Measurements from ENCODE around the gene ZNF586. TPM values are rescaled to one million over a fixed set of nuclear protein-coding genes. Genes with fewer than 3 reads are reported as not detected.
"Not testable (repeated sequence)": the region's sequence is repeated elsewhere in the genome, so short reads cannot be mapped to it uniquely, and the experiment has no call there.

The ZNF586 gene
- 31.6 TPM for total RNA-seq

DNA sequence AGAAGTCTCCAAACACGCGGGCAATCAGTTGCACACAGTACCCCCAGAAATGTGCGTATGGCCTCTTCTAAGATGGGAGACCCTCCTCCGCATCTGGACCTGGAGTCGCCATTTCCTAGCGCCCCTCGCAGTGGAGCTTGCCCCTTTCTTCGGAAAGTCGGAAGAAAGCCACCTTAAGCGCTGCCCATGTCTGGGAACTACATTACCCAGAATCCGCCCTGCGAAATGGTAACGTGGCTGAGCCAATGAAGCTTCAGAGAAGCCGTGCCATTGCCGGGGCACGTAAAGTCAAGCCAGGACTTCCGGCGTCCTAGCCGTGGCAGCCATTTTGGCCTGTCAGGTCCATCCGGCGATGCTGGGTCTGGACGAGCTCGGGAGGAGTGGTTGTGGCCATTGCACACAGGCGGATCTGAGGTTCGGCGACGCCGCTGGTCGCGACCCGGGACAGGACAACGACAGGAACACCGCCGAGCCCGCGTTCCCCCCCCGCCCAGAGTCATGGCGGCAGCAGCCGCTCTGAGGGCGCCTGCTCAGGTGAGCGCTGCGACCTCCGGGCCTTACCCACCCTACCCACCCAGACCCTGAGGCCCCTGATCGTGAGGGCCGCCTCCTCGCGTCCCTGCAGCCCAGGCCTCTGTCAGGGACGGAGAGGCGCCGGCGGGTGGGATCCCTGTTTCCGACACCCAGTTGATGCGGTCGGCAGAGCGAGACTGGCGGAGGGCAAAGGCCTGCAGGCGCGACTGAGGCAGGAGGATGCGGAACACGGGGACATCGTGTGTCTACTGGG lies at the start of gene ZNF586:
ZNF586 (plus strand) TSS at position 332 of the 787 bp plus-strand sequence; CDS start at position 499, 167 bp downstream.
- DNase-seq (ENCODE audit: low spot score), result peak; percentile 91

DNA sequence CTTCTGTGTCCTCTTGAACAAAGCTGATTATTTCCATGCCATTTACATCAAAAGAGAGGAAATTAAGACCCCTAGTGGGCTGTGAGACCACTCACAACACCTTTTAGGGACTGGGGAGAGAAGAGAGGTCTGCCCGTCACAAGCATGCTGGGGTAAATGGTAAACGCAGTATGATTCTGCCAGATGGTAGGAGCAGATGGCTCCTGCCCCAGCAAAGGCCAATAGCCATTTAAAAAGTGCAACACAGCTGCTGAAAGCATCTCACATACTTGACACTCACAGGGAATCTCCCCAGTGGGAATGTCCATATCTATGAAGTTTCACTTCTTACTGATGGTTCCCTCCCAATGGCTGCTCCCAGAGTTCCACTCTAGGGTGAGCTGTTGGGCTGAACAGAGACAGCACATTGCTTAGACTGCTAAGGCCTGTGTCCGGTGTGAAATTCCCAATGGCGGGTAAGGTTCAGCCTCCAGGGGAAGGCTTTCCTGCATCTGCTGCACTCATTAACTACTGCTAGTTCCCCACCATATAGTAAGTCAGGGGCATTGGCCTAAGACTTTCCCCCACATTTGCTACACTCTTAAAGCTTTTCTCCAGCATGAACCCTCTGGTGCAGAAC lies 49.5 kb upstream of the ZNF586 start:
- DNase-seq (ENCODE audit: low spot score), result peak; percentile 25

DNA sequence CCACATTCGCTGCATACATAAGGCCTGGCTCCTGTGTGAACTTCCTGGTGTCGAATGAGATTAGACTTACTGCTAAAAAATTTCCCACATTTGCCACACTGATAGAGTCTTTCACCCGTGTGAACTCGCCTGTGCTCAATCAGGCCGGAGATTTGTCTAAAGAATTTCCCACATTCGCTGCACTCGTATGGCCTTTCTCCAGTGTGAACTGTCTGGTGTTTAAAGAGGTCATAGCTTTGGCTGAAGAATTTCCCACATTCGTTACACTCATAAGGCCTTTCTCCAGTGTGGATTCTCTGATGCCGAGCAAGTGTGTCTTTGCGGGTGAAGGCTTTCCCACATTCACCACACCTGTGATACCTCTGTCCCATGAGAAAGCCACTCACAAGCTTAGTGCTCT lies 48.6 kb upstream of the ZNF586 start:
- DNase-seq (ENCODE audit: low spot score), result peak; percentile 1

DNA sequence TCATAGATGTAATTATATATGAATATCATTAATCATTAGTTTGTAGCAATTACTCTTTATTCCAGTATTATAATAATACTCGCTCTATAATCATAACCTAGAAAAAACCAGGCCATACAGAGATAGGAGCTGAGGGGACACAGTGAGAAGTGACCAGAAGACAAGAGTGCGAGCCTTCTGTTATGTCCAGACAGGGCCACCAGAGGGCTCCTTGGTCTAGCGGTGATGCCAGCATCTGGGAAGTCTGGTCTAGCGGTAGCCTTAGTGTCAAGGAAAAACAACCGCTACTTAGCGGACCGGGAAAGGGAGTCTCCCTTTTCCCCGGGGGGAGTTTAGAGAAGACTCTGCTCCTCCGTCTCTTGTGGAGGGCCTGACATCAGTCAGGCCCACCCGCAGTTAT lies 31.2 kb upstream of the ZNF586 start:
- peak; percentile 64 for DNase-seq (ENCODE audit: low spot score)

DNA sequence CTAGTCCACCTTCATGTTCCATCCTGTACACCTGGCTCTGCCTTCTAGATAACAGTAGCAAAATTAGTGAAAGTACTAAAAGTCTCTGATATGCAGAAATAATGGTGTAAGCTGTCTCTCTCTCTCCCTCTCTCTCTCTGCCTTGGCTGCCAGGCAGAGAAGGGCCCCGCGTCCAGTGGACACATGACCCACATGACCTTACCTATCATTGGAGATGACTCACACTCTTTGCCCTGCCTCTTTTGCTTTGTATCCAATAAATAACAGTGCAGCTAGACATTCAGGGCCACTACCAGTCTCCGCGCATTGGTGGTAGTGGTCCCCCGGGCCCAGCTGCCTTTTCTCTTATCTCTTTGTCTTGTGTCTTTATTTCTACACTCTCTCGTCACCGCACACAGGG lies 30.7 kb upstream of the ZNF586 start:
- DNase-seq (ENCODE audit: low spot score), result not testable (repeated sequence)

DNA sequence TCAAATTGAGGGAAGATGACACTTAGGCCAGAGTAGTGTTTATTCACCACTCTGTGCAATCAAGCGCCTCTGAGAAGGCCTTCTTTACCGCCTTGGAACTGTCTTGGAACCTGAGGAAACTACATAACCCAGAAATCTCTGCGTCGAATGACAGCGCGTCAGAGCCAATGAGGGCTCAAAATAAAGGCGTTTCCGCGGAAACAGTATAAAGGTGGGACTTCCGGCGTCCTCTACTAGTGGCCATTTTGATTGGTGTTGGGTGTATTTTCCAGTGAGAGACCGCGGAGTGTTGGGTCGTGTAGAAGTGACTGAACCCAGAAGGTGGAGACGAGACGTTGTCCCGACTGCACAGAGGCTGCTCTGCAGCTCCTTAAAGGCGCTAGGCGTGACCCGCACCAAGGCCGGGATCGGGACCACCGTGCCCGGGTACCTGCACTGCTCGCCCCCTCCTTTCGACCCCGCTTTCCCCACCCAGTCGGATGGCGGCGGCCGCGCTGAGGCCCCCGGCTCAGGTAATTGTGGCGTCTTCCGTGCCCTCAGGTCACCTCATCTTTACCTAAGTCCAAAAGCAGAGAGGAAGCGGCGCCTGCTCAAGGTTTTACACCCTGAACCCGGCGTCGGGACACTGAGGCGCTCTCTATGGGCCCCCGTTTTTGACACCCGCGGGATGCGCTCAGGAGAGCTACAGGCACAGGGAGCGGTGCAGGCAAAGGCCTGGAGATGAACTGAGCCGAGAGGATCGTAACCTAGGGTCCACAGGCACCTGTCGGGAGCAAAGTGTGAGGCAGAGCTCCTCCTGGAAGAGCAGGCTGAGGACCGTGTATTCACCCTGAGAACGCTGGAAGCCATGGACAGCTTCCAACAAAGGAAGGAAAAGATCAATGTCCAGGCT lies 22.6 kb upstream of the ZNF586 start, which contains the start of gene ZNF776:
ZNF776 (plus strand) TSS at position 236 of the 892 bp plus-strand sequence; CDS start at position 480, 244 bp downstream.
- DNase-seq (ENCODE audit: low spot score), result peak; percentile 90

DNA sequence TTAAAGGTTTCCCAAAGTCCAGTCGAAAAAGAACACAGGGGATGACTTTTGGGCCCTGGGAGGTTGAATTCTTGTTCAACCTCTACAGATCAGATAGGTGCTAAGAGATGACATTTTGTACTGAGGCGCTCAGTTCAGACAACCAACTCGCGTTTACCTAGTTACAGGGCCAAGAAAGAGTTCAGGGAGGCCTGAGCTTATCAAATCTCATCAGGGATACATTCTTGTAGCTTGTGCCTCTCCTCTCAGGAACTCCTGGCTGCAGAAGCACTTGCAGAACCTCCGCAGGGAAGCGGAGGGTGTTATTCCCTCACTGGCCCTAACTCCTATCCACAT lies 22.0 kb upstream of the ZNF586 start:
- DNase-seq (ENCODE audit: low spot score), result no peak

DNA sequence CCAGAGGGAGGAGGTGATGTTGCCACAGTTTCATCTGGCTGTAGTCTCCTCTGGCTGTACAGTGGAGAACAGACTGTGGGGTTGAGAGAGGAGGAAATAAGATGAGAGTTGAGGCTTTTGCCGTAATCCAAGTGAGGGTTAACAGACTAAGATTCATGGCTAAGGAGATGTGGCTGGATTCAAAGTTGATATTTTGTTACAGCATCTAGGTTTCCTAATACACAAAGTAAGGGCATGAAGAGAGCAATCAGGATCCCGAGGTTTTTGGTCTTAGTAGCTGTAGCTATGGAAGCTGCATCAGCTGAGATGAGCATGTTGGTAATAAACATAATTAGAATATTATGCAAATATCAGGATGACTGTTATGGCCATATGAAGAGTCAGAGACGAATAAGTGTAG lies 21.4 kb upstream of the ZNF586 start:
- DNase-seq (ENCODE audit: low spot score), result no peak

DNA sequence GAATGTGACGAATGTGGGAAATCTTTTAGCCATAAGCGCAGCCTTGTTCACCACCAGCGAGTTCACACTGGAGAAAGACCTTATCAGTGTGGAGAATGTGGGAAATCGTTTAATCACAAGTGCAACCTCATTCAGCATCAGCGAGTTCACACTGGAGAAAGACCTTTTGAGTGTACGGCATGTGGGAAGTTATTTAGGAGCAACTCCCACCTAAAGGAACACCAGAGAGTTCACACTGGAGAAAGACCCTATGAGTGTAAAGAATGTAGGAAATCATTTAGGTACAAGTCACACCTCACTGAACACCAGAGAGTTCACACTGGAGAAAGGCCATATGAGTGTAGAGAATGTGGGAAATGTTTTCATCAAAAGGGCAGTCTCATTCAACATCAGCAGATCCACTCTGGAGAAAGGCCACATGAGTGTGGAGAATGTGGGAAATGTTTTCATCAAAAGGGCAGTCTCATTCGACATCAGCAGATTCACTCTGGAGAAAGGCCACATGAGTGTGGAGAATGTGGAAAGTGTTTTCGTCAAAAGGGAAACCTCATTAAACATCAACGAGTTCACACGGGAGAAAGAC lies 15.3 kb upstream of the ZNF586 start:
- no peak for DNase-seq (ENCODE audit: low spot score)

DNA sequence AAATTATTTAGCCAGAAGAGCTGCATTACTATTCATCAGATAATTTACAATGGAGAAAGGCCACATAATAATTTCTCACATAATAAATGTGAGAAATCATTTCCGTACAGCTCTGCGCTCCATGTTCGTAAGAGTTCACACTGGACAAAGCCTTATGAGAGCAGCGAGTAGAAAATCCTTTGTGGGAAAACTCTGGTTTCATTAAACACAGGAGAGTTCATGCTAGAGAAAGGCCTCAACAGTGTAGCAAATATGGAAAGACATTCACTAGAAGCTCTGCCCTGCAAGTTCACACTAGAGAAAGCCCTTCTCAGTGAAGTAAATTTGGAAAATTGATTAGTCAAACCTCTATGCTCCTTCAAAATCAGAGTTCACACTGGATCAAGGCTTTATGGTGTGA lies 14.4 kb upstream of the ZNF586 start:
- no peak for DNase-seq (ENCODE audit: low spot score)

DNA sequence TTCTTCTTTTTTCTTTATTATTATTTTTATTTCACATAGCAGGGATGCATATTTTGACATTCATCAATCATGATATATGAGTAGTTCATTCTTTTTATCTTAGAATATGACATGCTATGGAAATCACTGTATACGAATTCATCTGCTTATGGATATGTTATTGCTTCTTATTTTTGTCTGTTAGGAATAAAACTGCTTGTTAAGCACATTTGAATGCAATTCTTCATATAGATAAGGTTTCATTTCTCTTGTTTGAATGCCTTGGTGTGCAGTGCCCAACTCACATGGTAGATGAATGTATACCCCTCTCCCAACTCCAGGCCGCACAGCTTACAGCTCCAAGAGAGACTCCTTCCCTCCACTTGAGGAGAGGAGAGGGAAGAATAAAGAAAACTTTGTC lies 11.5 kb upstream of the ZNF586 start:
- no peak for DNase-seq (ENCODE audit: low spot score)

DNA sequence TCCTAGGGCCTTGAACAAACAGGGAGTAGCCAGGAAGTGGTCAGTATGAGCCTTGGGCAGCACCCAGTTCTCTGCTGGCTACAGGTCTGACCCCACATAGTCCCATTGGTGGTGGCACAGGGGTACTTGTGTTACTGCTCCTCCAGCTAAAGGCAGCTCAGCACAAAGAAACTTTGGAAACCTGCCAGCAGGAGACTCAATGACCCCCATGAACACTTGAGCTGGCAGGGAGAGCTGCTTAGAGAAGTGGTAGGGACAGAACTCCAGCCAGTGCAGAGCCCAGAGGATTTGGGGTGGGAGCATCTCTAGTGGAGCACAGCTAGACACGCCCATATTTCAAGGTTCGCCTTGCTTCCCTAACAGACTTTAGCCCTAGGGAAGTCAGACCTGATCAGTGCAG lies 10.4 kb upstream of the ZNF586 start:
- no peak for DNase-seq (ENCODE audit: low spot score)

DNA sequence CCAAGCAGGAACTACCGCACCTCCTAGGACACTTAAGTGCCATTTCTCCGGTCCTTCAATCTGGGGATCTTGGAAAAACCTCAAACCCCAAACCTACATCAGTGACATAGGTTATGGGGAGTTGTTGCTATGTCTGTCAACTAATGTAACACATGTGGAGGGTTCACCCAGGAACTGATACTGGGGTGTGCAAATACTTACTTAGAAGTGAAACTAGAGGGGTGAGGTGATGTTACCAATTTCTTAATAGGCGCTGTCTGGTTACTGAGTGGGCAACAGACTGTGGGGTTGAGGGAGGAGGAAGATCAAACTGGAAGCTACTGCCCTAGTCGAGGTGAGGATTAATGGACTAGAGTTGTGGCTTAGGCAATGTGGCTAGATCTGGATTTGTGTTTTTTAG lies 1.9 kb downstream of the ZNF586 start:
- DNase-seq (ENCODE audit: low spot score), result no peak

DNA sequence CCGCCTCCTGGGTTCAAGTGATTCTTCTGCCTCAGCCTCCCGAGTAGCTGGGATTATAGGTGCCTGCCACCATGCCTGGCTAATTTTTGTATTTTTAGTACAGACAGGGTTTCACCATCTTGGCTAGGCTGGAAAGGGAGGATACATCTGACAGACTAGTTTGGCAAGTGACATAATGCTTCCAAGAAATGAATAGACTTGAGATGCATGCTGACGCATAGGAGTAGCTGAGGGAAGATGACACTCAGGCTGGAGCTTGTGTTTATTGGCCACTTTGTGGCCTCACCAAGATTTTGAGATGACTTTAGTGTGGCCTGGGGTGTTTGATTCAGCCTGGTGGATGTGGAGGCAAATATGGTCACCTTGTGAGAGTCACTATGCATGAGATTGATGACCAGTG lies 4.0 kb downstream of the ZNF586 start:
- DNase-seq (ENCODE audit: low spot score), result no peak

DNA sequence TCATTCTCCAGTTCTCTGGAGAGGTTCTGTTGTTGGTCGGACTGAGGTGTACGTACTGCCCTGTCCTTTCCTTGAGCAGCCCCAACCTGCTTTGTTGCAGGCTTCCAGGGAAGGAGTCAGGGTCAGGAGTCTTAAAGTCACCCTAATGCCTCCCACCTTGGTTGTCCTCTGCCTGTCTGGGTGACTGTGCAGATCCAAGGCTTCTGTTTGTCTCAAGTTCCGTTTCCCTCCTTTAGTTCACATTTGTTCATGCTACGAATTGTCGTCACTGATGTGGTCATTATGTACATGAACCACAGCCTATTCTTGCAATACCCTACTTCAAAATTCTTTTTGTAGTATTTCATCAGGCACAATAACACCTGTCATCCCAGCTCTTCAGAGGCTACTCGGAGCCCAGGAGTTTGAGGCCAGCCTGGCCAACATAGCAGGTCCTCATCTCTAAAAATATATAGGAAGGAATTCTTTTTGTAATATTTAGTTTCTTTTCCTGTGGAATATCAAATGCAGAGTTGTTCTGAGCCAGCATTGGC lies 7.4 kb downstream of the ZNF586 start:
- no peak for DNase-seq (ENCODE audit: low spot score)

DNA sequence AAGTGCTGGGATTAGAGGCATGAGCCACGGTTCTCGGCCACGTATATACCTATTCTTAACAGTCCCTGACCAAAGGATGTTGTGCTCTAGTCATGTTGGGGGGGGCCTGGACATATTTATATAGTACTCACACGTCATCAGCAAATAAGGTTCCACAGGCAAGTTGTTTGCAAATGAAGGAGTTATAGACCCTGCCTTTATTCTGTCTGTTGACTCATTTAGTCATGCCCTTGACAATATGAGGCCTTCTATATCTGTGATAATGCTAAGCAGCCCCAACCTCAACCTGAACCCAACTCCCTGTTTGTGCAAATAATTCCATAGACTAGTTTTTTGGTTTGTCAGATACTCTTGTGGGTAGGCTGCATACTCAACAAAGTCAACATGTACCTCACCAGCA lies 8.9 kb downstream of the ZNF586 start:
- no peak for DNase-seq (ENCODE audit: low spot score)

DNA sequence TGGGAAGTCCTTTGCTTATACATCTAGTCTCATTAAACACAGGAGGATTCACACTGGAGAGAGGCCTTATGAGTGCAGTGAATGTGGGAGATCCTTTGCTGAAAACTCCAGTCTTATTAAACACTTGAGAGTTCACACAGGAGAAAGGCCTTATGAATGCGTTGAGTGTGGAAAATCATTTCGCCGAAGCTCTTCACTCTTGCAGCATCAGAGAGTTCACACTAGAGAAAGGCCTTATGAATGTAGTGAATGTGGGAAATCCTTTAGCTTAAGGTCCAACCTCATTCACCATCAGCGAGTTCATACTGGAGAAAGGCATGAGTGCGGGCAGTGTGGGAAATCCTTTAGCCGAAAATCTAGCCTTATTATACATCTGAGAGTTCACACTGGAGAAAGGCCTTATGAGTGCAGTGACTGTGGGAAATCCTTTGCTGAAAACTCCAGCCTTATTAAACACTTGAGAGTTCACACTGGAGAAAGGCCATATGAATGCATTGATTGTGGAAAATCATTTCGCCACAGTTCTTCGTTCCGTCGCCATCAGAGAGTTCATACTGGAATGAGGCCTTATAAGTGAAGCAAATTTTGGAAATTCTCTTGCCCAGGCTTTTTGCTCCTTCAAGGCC lies 9.9 kb downstream of the ZNF586 start:
- no peak for DNase-seq (ENCODE audit: low spot score)

DNA sequence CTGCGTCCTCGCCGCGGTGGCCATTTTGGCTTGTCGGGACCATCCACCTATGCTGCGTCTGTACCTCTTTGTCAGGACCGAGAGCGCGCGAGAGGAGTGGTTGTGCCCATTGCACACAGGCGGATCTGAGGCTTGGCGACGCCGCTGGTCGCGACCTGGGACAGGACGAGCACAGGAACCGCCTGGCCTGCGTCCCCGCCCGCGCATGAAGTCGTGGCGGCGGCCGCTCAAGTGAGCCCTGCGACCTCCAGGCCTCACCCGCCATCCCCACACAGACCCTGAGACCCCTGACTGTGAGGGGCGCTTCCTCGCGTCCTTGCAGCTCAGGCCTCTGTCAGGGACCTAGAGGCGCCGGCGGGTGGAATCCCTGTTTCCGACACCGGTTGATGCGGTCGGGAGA lies 16.8 kb downstream of the ZNF586 start:
- no peak for DNase-seq (ENCODE audit: low spot score)

DNA sequence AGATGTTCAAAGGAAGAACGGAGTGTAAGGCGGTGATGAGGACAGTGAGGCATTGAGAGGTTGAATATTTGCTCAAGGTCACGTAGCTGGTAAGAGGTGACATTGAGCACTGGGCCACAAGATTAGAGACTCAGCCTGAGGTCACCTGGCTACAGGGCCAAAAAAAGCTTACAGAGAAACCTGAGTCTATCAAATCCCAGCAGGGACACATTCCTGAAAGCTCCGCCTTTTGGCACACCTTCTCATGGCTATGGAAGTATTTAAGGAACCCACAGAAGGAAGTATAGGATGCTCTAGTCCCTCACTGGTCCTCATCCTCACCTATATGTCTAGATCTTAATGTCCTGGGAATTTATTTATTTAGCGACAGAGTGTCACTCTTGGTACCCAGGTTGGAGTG lies 17.4 kb downstream of the ZNF586 start:
- DNase-seq (ENCODE audit: low spot score), result no peak

DNA sequence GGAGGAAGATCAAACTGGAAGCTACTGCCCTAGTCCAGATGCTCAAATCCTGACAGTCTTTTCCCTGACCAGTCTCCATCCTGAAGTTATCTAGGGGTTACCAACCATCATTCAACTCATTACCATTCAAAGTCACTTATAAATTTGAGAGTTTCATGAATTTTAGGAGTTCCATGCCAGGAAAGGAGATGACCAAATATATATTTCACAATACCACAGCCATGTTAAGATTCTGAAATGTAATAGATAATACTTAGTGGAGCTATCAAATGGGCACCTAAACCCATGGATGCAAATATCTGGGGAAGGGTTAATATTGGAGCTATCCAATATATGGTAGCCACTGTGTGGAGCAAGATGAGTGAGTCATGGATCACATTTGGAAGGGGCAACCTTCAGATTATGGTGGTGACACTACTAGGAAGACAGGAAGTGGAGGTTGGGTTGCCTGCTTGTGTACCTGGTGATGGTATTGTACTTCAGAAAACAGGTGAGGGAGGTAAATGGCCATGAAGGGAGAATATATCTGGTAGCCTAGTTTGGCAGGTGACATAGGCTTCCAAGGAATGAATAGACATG lies 18.7 kb downstream of the ZNF586 start:
- no peak for DNase-seq (ENCODE audit: low spot score)

DNA sequence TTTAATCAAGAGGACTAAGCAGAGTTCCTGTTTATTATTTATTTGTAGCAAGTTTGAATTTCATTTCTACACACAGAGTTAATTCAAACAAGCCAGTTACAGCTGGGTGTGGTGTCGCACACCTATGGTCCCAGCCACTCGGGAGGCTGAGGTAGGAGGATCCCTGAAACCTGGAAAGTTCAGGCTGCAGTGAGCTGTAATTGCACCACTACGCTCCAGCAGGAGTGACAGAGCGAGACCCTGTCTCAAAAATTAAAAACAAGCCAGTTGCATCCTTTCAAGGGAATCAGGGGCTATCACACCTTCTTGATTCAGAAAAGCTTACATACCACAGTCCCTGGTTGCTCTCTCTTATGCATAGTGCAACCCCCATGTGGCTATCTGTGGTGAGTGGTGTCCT lies 19.8 kb downstream of the ZNF586 start:
- no peak for DNase-seq (ENCODE audit: low spot score)

All from ureter (tissue), 1 donor.